ENCODE data around the gene PRX.
A peak's percentile ranks its signal among the peaks of the same experiment; 100 is the strongest.

PRX gene

GRCh38 chr19:40420766-40421765 is 7.9 kb upstream of the PRX start:
- Histone ChIP-seq H3K27me3 (replicated peaks in 2 of 5; ENCODE audit: control insufficient read depth in 4 of 5, insufficient read depth in 5 of 5, low read length in 4 of 5) (no peaks in the 10 kb centered on the region), H3K4me1 (ENCODE audit: control extremely low read depth in 1 of 4, control insufficient read depth in 4 of 4, insufficient read depth in 4 of 4, low read length in 3 of 4) (peaks cover 10 to 65% (median 53%) of the 10 kb centered on the region in 4 experiments), H3K27ac (ENCODE audit: insufficient read depth in 1 of 2, low read depth in 1 of 2, low read length in 2 of 2, poor library complexity in 1 of 2, severe bottlenecking in 2 of 2) (peak overlapping the region; percentile 66 to 87), H3K9me3 (ENCODE audit: control extremely low read depth in 1 of 5, control insufficient read depth in 4 of 5, insufficient read depth in 2 of 5, low read depth in 1 of 5, low read length in 4 of 5) (no peaks in the 10 kb centered on the region), H3K36me3 (ENCODE audit: control insufficient read depth in 4 of 4, insufficient read depth in 4 of 4, low read length in 3 of 4) (peaks cover 0 to 11% (median 8%) of the 10 kb centered on the region in 4 experiments), H3K4me3 (ENCODE audit: control insufficient read depth in 1 of 7, extremely low read depth in 1 of 7, insufficient read depth in 4 of 7, low read depth in 2 of 7, low read length in 6 of 7) (peak overlapping the region; percentile 73 to 84 (median 78))
- WGBS (ENCODE audit: insufficient coverage): 2% methylated on average over 54 of the region's 56 CpGs
- CTCF ChIA-PET: interaction anchor here (0.9 to 2.1 kb wide), 11 partner anchors 9 to 182 kb away, joined by 3 to 14 read pairs (median 6); partner anchors contain the start of gene BLVRB
- peak; percentile 73 to 80 (median 78) for DNase-seq
- POLR2A ChIA-PET: interaction anchor here (0.6 to 1.5 kb wide), 7 partner anchors 11 to 329 kb away, joined by 3 to 6 read pairs (median 4); partner anchors contain the start of gene ACTMAP

GRCh38 chr19:40420451-40420765 is 7.2 kb upstream of the PRX start:
- WGBS (ENCODE audit: insufficient coverage): 58% methylated on average over 11 of the region's 14 CpGs
- Histone ChIP-seq H3K9me3 (ENCODE audit: control extremely low read depth in 1 of 5, control insufficient read depth in 4 of 5, insufficient read depth in 2 of 5, low read depth in 1 of 5, low read length in 4 of 5) (no peaks in the 10 kb centered on the region), H3K4me3 (ENCODE audit: control insufficient read depth in 1 of 7, extremely low read depth in 1 of 7, insufficient read depth in 4 of 7, low read depth in 2 of 7, low read length in 6 of 7) (peak overlapping the region in 6 of 7 experiments; percentile 73 to 84 (median 80)), H3K36me3 (ENCODE audit: control insufficient read depth in 4 of 4, insufficient read depth in 4 of 4, low read length in 3 of 4) (peaks cover 0 to 11% (median 8%) of the 10 kb centered on the region in 4 experiments), H3K27ac (ENCODE audit: insufficient read depth in 1 of 2, low read depth in 1 of 2, low read length in 2 of 2, poor library complexity in 1 of 2, severe bottlenecking in 2 of 2) (peak overlapping the region in 1 of 2 experiments; percentile 87), H3K27me3 (replicated peaks in 2 of 5; ENCODE audit: control insufficient read depth in 4 of 5, insufficient read depth in 5 of 5, low read length in 4 of 5) (no peaks in the 10 kb centered on the region), H3K4me1 (ENCODE audit: control extremely low read depth in 1 of 4, control insufficient read depth in 4 of 4, insufficient read depth in 4 of 4, low read length in 3 of 4) (peaks cover 10 to 70% (median 58%) of the 10 kb centered on the region in 4 experiments)
- DNase-seq: no peak
- ChIA-PET POLR2A (interaction anchor here (0.6 to 1.5 kb wide), 5 partner anchors 13 to 55 kb away, joined by 3 to 6 read pairs (median 5); no protein-coding TSS in a partner anchor), CTCF (interaction anchor here (0.9 to 2.1 kb wide), 12 partner anchors 9 to 182 kb away, joined by 3 to 14 read pairs (median 6); partner anchors contain the start of gene BLVRB)

GRCh38 chr19:40419780-40420179 is 6.6 kb upstream of the PRX start:
- H3K4me1 ChIP-seq (ENCODE audit: control extremely low read depth in 1 of 4, control insufficient read depth in 4 of 4, insufficient read depth in 4 of 4, low read length in 3 of 4): peaks cover 10 to 69% (median 60%) of the 10 kb centered on the region in 4 experiments

GRCh38 chr19:40419066-40419612 is 6.0 kb upstream of the PRX start:
- peak in 1 of 3 donors; percentile 33 for DNase-seq
- ChIA-PET CTCF (interaction anchor here (1.2 to 1.6 kb wide), 2 partner anchors 10 to 34 kb away, joined by 3 to 8 read pairs; no protein-coding TSS in a partner anchor), POLR2A (no interaction called here)
- WGBS (ENCODE audit: insufficient coverage): 93% methylated on average over 3 of the region's 5 CpGs
- no peak overlapping the region for H3K4me3 ChIP-seq (ENCODE audit: control insufficient read depth in 1 of 7, extremely low read depth in 1 of 7, insufficient read depth in 4 of 7, low read depth in 2 of 7, low read length in 6 of 7)
- no peaks in the 10 kb centered on the region for H3K27me3 ChIP-seq (replicated peaks in 2 of 5; ENCODE audit: control insufficient read depth in 4 of 5, insufficient read depth in 5 of 5, low read length in 4 of 5)
- no peaks in the 10 kb centered on the region for H3K9me3 ChIP-seq (ENCODE audit: control extremely low read depth in 1 of 5, control insufficient read depth in 4 of 5, insufficient read depth in 2 of 5, low read depth in 1 of 5, low read length in 4 of 5)
- H3K27ac ChIP-seq (ENCODE audit: insufficient read depth in 1 of 2, low read depth in 1 of 2, low read length in 2 of 2, poor library complexity in 1 of 2, severe bottlenecking in 2 of 2): no peak overlapping the region
- peaks cover 0 to 11% (median 8%) of the 10 kb centered on the region in 4 experiments for H3K36me3 ChIP-seq (ENCODE audit: control insufficient read depth in 4 of 4, insufficient read depth in 4 of 4, low read length in 3 of 4)
- peaks cover 5 to 70% (median 59%) of the 10 kb centered on the region in 4 experiments for H3K4me1 ChIP-seq (ENCODE audit: control extremely low read depth in 1 of 4, control insufficient read depth in 4 of 4, insufficient read depth in 4 of 4, low read length in 3 of 4)

More at GRCh38 chr19:40419780-40420179, 6.6 kb upstream of the PRX start:
- peaks cover 0 to 11% (median 8%) of the 10 kb centered on the region in 4 experiments for H3K36me3 ChIP-seq (ENCODE audit: control insufficient read depth in 4 of 4, insufficient read depth in 4 of 4, low read length in 3 of 4)
- no peak for DNase-seq
- POLR2A ChIA-PET: no interaction called here
- no peak overlapping the region for H3K4me3 ChIP-seq (ENCODE audit: control insufficient read depth in 1 of 7, extremely low read depth in 1 of 7, insufficient read depth in 4 of 7, low read depth in 2 of 7, low read length in 6 of 7)
- no peak overlapping the region for H3K27ac ChIP-seq (ENCODE audit: insufficient read depth in 1 of 2, low read depth in 1 of 2, low read length in 2 of 2, poor library complexity in 1 of 2, severe bottlenecking in 2 of 2)
- CTCF ChIA-PET: interaction anchor here (1.0 to 2.1 kb wide), 8 partner anchors 9 to 183 kb away, joined by 3 to 14 read pairs (median 6); no protein-coding TSS in a partner anchor
- no peaks in the 10 kb centered on the region for H3K9me3 ChIP-seq (ENCODE audit: control extremely low read depth in 1 of 5, control insufficient read depth in 4 of 5, insufficient read depth in 2 of 5, low read depth in 1 of 5, low read length in 4 of 5)
- H3K27me3 ChIP-seq (replicated peaks in 2 of 5; ENCODE audit: control insufficient read depth in 4 of 5, insufficient read depth in 5 of 5, low read length in 4 of 5): no peaks in the 10 kb centered on the region
- WGBS (ENCODE audit: insufficient coverage): 94% methylated on average over 4 of the region's 5 CpGs

GRCh38 chr19:40418040-40418439 is 4.9 kb upstream of the PRX start:
- Histone ChIP-seq H3K27ac (ENCODE audit: insufficient read depth in 1 of 2, low read depth in 1 of 2, low read length in 2 of 2, poor library complexity in 1 of 2, severe bottlenecking in 2 of 2) (peak overlapping the region in 1 of 2 experiments; percentile 81), H3K4me3 (ENCODE audit: control insufficient read depth in 1 of 7, extremely low read depth in 1 of 7, insufficient read depth in 4 of 7, low read depth in 2 of 7, low read length in 6 of 7) (no peak overlapping the region), H3K4me1 (ENCODE audit: control extremely low read depth in 1 of 4, control insufficient read depth in 4 of 4, insufficient read depth in 4 of 4, low read length in 3 of 4) (peaks cover 5 to 79% (median 70%) of the 10 kb centered on the region in 4 experiments), H3K36me3 (ENCODE audit: control insufficient read depth in 4 of 4, insufficient read depth in 4 of 4, low read length in 3 of 4) (peaks cover 0 to 9% (median 5%) of the 10 kb centered on the region in 4 experiments), H3K27me3 (replicated peaks in 2 of 5; ENCODE audit: control insufficient read depth in 4 of 5, insufficient read depth in 5 of 5, low read length in 4 of 5) (no peaks in the 10 kb centered on the region), H3K9me3 (ENCODE audit: control extremely low read depth in 1 of 5, control insufficient read depth in 4 of 5, insufficient read depth in 2 of 5, low read depth in 1 of 5, low read length in 4 of 5) (no peaks in the 10 kb centered on the region)
- ChIA-PET POLR2A (interaction anchor here (1.4 to 2.1 kb wide), 2 partner anchors 8 to 11 kb away, joined by 4 read pairs; partner anchors contain the start of gene SERTAD1), CTCF (interaction anchor here (1.5 to 1.6 kb wide), 2 partner anchors 9 kb away, joined by 4 to 8 read pairs; no protein-coding TSS in a partner anchor)
- no peak for DNase-seq
- 85% methylated on average over 2 of the region's 3 CpGs for WGBS (ENCODE audit: insufficient coverage)

GRCh38 chr19:40417643-40417981 is 4.4 kb upstream of the PRX start:
- WGBS (ENCODE audit: insufficient coverage): 37% methylated on average over 3 of the region's 4 CpGs
- Histone ChIP-seq H3K9me3 (ENCODE audit: control extremely low read depth in 1 of 5, control insufficient read depth in 4 of 5, insufficient read depth in 2 of 5, low read depth in 1 of 5, low read length in 4 of 5) (no peaks in the 10 kb centered on the region), H3K4me1 (ENCODE audit: control extremely low read depth in 1 of 4, control insufficient read depth in 4 of 4, insufficient read depth in 4 of 4, low read length in 3 of 4) (peaks cover 5 to 81% (median 71%) of the 10 kb centered on the region in 4 experiments), H3K27me3 (replicated peaks in 2 of 5; ENCODE audit: control insufficient read depth in 4 of 5, insufficient read depth in 5 of 5, low read length in 4 of 5) (no peaks in the 10 kb centered on the region), H3K27ac (ENCODE audit: insufficient read depth in 1 of 2, low read depth in 1 of 2, low read length in 2 of 2, poor library complexity in 1 of 2, severe bottlenecking in 2 of 2) (peak overlapping the region; percentile 66 to 81), H3K36me3 (ENCODE audit: control insufficient read depth in 4 of 4, insufficient read depth in 4 of 4, low read length in 3 of 4) (peaks cover 0 to 4% (median 1%) of the 10 kb centered on the region in 4 experiments), H3K4me3 (ENCODE audit: control insufficient read depth in 1 of 7, extremely low read depth in 1 of 7, insufficient read depth in 4 of 7, low read depth in 2 of 7, low read length in 6 of 7) (peak overlapping the region in 4 of 7 experiments; percentile 35 to 49 (median 42))
- ChIA-PET CTCF (interaction anchor here (1.5 kb wide), 1 partner anchor 9 kb away, joined by 4 read pairs; no protein-coding TSS in a partner anchor), POLR2A (interaction anchor here (0.5 to 2.1 kb wide), 5 partner anchors 8 to 274 kb away, joined by 3 to 4 read pairs (median 3); partner anchors contain the start of gene SERTAD1)
- DNase-seq: no peak

Measured in common myeloid progenitor, CD34-positive (primary cell).